ENCODE data around the gene KATNB1.

Gene KATNB1

GRCh38 chr16:57695680-57696069, 39.9 kb upstream of the KATNB1 start:
- no peak overlapping the region for H3K4me3 ChIP-seq (ENCODE audit: low read length)
- no peak for TF ChIP-seq ZNF274 (IDR thresholded peaks at IDR 0.05; ENCODE audit: low read depth, low read length)

GRCh38 chr16:57696240-57696639, 39.3 kb upstream of the KATNB1 start:
- no peak overlapping the region for H3K4me3 ChIP-seq (ENCODE audit: low read length)
- no peak for TF ChIP-seq ZNF274 (IDR thresholded peaks at IDR 0.05; ENCODE audit: low read depth, low read length)

- TF ChIP-seq ZNF274 (IDR thresholded peaks at IDR 0.05; ENCODE audit: low read depth, low read length): no peak
These were observed 37.6 kb upstream of the KATNB1 start for GRCh38 chr16:57697896-57698537.

GRCh38 chr16:57698812-57699405, 36.7 kb upstream of the KATNB1 start:
- no peak for TF ChIP-seq ZNF274 (IDR thresholded peaks at IDR 0.05; ENCODE audit: low read depth, low read length)
- no peak overlapping the region for H3K4me3 ChIP-seq (ENCODE audit: low read length)

More at GRCh38 chr16:57697896-57698537, 37.6 kb upstream of the KATNB1 start:
- H3K4me3 ChIP-seq (ENCODE audit: low read length): no peak overlapping the region

- H3K4me3 ChIP-seq (ENCODE audit: low read length): no peak overlapping the region
- no peak for TF ChIP-seq ZNF274 (IDR thresholded peaks at IDR 0.05; ENCODE audit: low read depth, low read length)
These were observed 36.1 kb upstream of the KATNB1 start for GRCh38 chr16:57699481-57699880.

GRCh38 chr16:57699899-57700298, 35.7 kb upstream of the KATNB1 start:
- no peak for TF ChIP-seq ZNF274 (IDR thresholded peaks at IDR 0.05; ENCODE audit: low read depth, low read length)
- no peak overlapping the region for H3K4me3 ChIP-seq (ENCODE audit: low read length)

GRCh38 chr16:57700781-57701551, 34.6 kb upstream of the KATNB1 start:
- H3K4me3 ChIP-seq (ENCODE audit: low read length): no peak overlapping the region
- no peak for TF ChIP-seq ZNF274 (IDR thresholded peaks at IDR 0.05; ENCODE audit: low read depth, low read length)

GRCh38 chr16:57701759-57702371, 33.7 kb upstream of the KATNB1 start:
- no peak overlapping the region for H3K4me3 ChIP-seq (ENCODE audit: low read length)
- no peak for TF ChIP-seq ZNF274 (IDR thresholded peaks at IDR 0.05; ENCODE audit: low read depth, low read length)

- H3K4me3 ChIP-seq (ENCODE audit: low read length): no peak overlapping the region
- TF ChIP-seq ZNF274 (IDR thresholded peaks at IDR 0.05; ENCODE audit: low read depth, low read length): no peak
These were observed 32.1 kb upstream of the KATNB1 start for GRCh38 chr16:57703416-57704010.

- H3K4me3 ChIP-seq (ENCODE audit: low read length): no peak overlapping the region
- no peak for TF ChIP-seq ZNF274 (IDR thresholded peaks at IDR 0.05; ENCODE audit: low read depth, low read length)
These were observed 31.3 kb upstream of the KATNB1 start for GRCh38 chr16:57704011-57704904.

- no peak overlapping the region for H3K4me3 ChIP-seq (ENCODE audit: low read length)
- TF ChIP-seq ZNF274 (IDR thresholded peaks at IDR 0.05; ENCODE audit: low read depth, low read length): no peak
These were observed 30.4 kb upstream of the KATNB1 start for GRCh38 chr16:57704905-57705852.

- no peak overlapping the region for H3K4me3 ChIP-seq (ENCODE audit: low read length)
- no peak for TF ChIP-seq ZNF274 (IDR thresholded peaks at IDR 0.05; ENCODE audit: low read depth, low read length)
These were observed 28.9 kb upstream of the KATNB1 start for GRCh38 chr16:57706717-57707116.

Measured in GM08714 (cell line).